Hepatocyte (in vitro differentiated cells): ENCODE data around the gene DNAJC15. TPM values are rescaled to one million over a fixed set of nuclear protein-coding genes. Genes with fewer than 3 reads are reported as not detected.

Experiments
- DNase-seq: peaks from one replicate; pipeline ENCODE4 v3.0.0-alpha.2; 2016; ENCODE audit warnings: low spot score
- H2AFZ ChIP-seq: fragments of 200-600 bp; sonication (generic); 2 replicates; pipeline ENCODE4 v1.6.0; 2016; ENCODE audit warnings: antibody characterized with exemption, mild to moderate bottlenecking
- H3K27ac ChIP-seq: fragments of 200-600 bp; sonication (generic); 2 replicates; pipeline ENCODE4 v1.5.1; 2016; ENCODE audit warnings: mild to moderate bottlenecking
- H3K27me3 ChIP-seq: fragments of 200-600 bp; sonication (generic); 2 replicates; pipeline ENCODE4 v1.6.1; 2016
- H3K36me3 ChIP-seq: fragments of 200-600 bp; sonication (generic); replicated peaks from 2 replicates; pipeline ENCODE4 v1.5.1; 2016; ENCODE audit warnings: low read depth; ENCODE audit not compliant: insufficient read depth
- H3K4me1 ChIP-seq: fragments of 200-600 bp; sonication (generic); 2 replicates; pipeline ENCODE4 v1.5.1; 2016; ENCODE audit warnings: mild to moderate bottlenecking, moderate library complexity; ENCODE audit not compliant: insufficient read depth
- H3K4me2 ChIP-seq: fragments of 200-600 bp; sonication (generic); 2 replicates; pipeline ENCODE4 v1.6.0; 2016
- H3K4me3 ChIP-seq: fragments of 200-600 bp; sonication (generic); 2 replicates; pipeline ENCODE4 v1.5.1; 2016; ENCODE audit warnings: mild to moderate bottlenecking
- H3K79me2 ChIP-seq: fragments of 200-600 bp; sonication (generic); 2 replicates; pipeline ENCODE4 v1.6.0; 2017; ENCODE audit warnings: mild to moderate bottlenecking
- H3K9me2 ChIP-seq: fragments of 200-600 bp; sonication (generic); replicated peaks from 2 replicates; pipeline ENCODE4 v1.6.0; 2017; ENCODE audit warnings: mild to moderate bottlenecking; ENCODE audit not compliant: insufficient read depth
- H3K9me3 ChIP-seq: fragments of 200-600 bp; sonication (generic); 2 replicates; pipeline ENCODE4 v1.5.1; 2016; ENCODE audit warnings: low read depth, mild to moderate bottlenecking
- H4K20me1 ChIP-seq: fragments of 200-600 bp; sonication (generic); 2 replicates; pipeline ENCODE4 v1.6.0; 2016; ENCODE audit warnings: mild to moderate bottlenecking; ENCODE audit not compliant: insufficient read depth, poor library complexity, severe bottlenecking
- CTCF ChIP-seq: fragments of 200-600 bp; sonication (generic); IDR thresholded peaks from 2 replicates; pipeline ENCODE4 v1.5.1; 2016; ENCODE audit warnings: antibody characterized with exemption, mild to moderate bottlenecking; ENCODE audit not compliant: poor library complexity
- EZH2 ChIP-seq: fragments of 200-600 bp; sonication (generic); IDR thresholded peaks from 2 replicates; pipeline ENCODE4 v1.6.1; 2016; ENCODE audit warnings: antibody characterized with exemption, mild to moderate bottlenecking, borderline replicate concordance
- EZH2phosphoT487 ChIP-seq: fragments of 200-600 bp; sonication (generic); IDR thresholded peaks from one replicate; pipeline ENCODE4 v1.6.1; 2018; ENCODE audit warnings: antibody characterized with exemption, mild to moderate bottlenecking, low read depth, moderate library complexity; ENCODE audit not compliant: unreplicated experiment, severe bottlenecking
- WGBS: methylation state at CpG from one replicate; pipeline ENCODE4 v1.1.6; 2016; ENCODE audit warnings: low lambda C conversion rate; ENCODE audit errors: missing lambda C conversion rate; 5-methylcytosine and 5-hydroxymethylcytosine counted together
- polyA plus RNA-seq: library from polyadenylated mRNA; unstranded; fragments of >200 nt; fragmentation: Nextera tagmentation; extraction: Ambion mirVana; gene quantifications from 2 replicates; pipeline ENCODE4 v1.2.1, GENCODE V29; 2016
- total RNA-seq: library from RNA; depleted of rRNA; stranded (reverse); fragments of >200 nt; gene quantifications from 2 replicates; pipeline ENCODE4 v1.2.3, GENCODE V29; 2014

DNAJC15 gene
- total and polyA plus RNA-seq, 2 experiments from 2014 or later, result 3.5 to 10.6 TPM

GRCh38 chr13:43146400-43146799 is 123.0 kb downstream of the DNAJC15 start:
- no peak overlapping the region for H2AFZ ChIP-seq
- H3K9me3 ChIP-seq, result no peaks in the 10 kb centered on the region
- no peak overlapping the region for H3K4me3 ChIP-seq
- no peak overlapping the region for H3K27ac ChIP-seq
- 71% methylated on average over 3 of the region's 3 CpGs for WGBS
- no peaks in the 10 kb centered on the region for H3K27me3 ChIP-seq
- TF ChIP-seq CTCF (no peak), EZH2phosphoT487 (no peak), EZH2 (no peak)
- no peak overlapping the region for H3K4me2 ChIP-seq
- DNase-seq, result no peak
- no peaks in the 10 kb centered on the region for H4K20me1 ChIP-seq
- no peaks in the 10 kb centered on the region for H3K9me2 ChIP-seq
- H3K4me1 ChIP-seq, result no peaks in the 10 kb centered on the region
- H3K79me2 ChIP-seq, result no peaks in the 10 kb centered on the region
- no peaks in the 10 kb centered on the region for H3K36me3 ChIP-seq

- Histone ChIP-seq H3K4me1 (no peaks in the 10 kb centered on the region), H3K79me2 (no peaks in the 10 kb centered on the region), H2AFZ (no peak overlapping the region), H3K9me2 (no peaks in the 10 kb centered on the region), H3K9me3 (no peaks in the 10 kb centered on the region), H3K27me3 (no peaks in the 10 kb centered on the region), H3K4me3 (no peak overlapping the region), H3K36me3 (no peaks in the 10 kb centered on the region), H3K27ac (no peak overlapping the region), H4K20me1 (no peaks in the 10 kb centered on the region), H3K4me2 (no peak overlapping the region)
- TF ChIP-seq EZH2 (no peak), CTCF (no peak), EZH2phosphoT487 (no peak)
- 86% methylated on average over 7 of the region's 7 CpGs for WGBS
- no peak for DNase-seq
These were observed 127.2 kb downstream of the DNAJC15 start for GRCh38 chr13:43150369-43151207.

DNA sequence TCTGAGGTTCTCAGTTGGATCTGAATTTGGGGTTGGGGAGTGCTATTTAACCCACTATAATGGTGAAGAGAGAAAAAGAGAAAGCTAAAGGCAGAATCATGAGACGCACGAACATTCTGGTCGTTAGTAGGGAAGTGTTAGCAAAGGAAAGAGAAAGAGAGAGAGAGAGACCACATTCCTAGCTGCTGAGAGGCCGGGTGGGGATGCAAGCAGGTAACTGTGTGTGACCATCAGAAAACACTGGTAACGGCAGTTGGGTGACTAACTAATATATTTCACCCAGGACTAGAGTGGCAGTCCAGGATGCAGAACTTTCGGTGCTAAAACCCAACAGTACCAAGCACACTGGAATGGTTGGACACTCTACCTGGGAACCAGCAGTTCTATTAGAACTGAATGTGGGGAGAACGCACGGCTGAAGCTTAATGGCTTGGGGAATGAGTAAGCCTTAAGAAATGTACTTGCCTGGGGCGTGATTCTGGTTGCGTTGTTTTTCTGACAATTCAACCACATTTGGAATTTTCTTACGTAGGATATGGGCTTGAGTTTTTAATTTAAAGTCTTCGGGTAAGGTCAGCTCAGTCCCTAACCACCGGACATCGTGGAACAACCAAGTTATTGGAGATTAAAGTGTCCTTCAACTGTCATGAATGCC is 130.2 kb downstream of the DNAJC15 start:
- DNase-seq, result peak; percentile 35
- WGBS, result 53% methylated on average over 14 of the region's 14 CpGs
- no peaks in the 10 kb centered on the region for H3K36me3 ChIP-seq

More for the DNA sequence above, 130.2 kb downstream of the DNAJC15 start:
- TF ChIP-seq EZH2 (no peak), CTCF (no peak), EZH2phosphoT487 (no peak)
- Histone ChIP-seq H3K4me3 (no peak overlapping the region), H3K27ac (peak overlapping the region; percentile 42), H3K4me2 (peak overlapping the region; percentile 17), H3K9me2 (no peaks in the 10 kb centered on the region), H3K79me2 (no peaks in the 10 kb centered on the region), H3K27me3 (no peaks in the 10 kb centered on the region), H3K4me1 (no peaks in the 10 kb centered on the region), H2AFZ (no peak overlapping the region), H3K9me3 (no peaks in the 10 kb centered on the region), H4K20me1 (no peaks in the 10 kb centered on the region)
